ENCODE measurements around the gene ETV6.

DNA sequence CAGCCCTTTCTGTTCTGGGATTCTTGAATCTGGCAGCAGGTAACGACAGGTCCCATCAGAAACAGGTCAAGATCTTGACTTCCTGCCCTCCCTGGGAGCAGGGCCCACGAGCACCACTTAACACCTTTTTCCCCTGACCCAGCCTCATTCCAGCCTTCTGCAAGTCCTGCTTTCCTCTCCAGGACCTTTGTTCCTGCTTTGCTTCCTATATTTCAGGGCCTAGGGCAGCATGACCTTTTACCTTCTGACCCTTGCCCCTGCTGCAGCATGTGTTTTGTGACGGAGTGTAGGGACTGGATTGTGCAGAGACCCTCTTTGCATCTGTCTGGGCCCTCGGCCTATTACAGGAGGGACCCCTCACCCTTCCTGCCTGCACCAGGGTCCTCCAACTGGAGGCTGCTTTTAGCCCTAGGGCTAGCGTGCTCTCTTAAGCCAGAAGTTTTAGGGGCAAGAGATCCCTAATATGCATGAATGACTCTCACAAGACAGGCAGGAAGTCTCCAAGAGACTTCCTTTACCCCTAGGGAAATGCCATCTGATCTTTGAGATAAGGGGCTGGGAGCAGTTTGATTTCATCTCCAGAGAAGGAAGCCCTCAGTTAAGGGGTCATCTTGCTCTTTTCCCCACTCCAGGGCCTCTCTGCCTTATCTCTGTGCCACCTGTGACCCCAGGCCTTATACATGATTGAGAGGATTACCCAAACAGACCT is 211.8 kb downstream of the ETV6 start:
- TF ChIP-seq POLR2AphosphoS5 (IDR thresholded peaks at IDR 0.05; ENCODE audit: low read depth, low read length) (no peak), TAF1 (IDR thresholded peaks at IDR 0.05; ENCODE audit: borderline replicate concordance, insufficient read depth, low read length) (no peak), SIN3A (IDR thresholded peaks at IDR 0.05; ENCODE audit: borderline replicate concordance, insufficient read depth, low read length) (no peak)
